ENCODE data around the gene CLC.
"Not testable (repeated sequence)": the region's sequence is repeated elsewhere in the genome, so short reads cannot be mapped to it uniquely, and the experiment has no call there.

CLC gene

GRCh38 chr19:39728040-39728439, 9.8 kb downstream of the CLC start:
- DNase-seq (ENCODE audit: low spot score): no peak

DNA sequence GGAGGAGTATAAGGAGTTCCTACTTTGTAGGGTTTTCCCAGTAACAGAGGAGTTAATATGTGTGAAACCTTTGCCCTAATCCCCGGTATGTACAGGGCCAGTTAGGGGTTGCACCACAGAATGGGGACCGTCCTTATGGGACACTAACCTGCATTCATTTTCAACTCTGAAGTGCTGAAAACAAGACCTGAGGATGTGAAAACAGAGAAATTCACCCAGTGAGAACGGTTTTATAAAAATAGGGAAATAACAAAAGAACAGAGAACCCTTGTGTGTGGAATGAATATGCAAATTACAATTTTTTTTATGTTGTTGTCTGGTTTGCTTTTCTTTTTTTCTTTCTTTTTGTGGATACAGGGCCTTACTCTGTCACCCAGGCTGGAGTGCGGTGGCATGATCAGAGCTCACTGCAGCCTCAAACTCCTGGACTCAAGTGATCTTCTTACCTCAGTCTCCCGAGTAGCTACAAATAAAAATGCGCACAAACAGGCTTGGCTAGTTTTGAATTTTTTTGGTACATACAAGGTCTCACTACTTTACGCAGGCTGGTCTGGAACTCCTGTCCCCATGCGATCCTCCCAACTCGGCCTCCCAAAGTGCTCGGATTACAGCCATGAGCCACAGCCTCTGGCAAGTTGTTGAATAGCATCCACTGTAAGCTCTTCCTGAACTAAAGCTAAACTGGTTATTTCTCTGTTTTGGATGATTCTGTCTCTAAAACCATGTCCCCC, 10.6 kb downstream of the CLC start:
- no peak for DNase-seq (ENCODE audit: low spot score)

DNA sequence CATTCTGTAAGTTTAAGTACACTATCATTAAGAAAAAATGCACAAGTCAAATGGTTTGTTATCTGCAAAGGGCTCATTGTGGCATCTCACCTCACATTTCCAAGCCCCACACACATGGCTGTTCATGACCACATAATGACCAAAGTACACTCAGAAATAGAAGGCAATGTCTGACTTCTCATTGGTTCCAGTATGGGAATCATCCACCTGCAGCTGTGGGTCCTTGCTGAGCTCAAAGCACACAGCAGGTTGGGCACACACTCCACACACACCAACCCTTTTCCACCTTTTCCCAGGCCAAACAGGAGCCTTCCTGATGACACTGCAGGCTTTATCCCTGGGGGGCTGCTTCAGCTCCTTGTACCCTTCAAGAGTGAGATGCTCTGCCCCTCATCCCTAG, 11.8 kb downstream of the CLC start:
- DNase-seq (ENCODE audit: low spot score): no peak

GRCh38 chr19:39720144-39720543, 17.7 kb downstream of the CLC start:
- not testable (repeated sequence) for DNase-seq (ENCODE audit: low spot score)

DNA sequence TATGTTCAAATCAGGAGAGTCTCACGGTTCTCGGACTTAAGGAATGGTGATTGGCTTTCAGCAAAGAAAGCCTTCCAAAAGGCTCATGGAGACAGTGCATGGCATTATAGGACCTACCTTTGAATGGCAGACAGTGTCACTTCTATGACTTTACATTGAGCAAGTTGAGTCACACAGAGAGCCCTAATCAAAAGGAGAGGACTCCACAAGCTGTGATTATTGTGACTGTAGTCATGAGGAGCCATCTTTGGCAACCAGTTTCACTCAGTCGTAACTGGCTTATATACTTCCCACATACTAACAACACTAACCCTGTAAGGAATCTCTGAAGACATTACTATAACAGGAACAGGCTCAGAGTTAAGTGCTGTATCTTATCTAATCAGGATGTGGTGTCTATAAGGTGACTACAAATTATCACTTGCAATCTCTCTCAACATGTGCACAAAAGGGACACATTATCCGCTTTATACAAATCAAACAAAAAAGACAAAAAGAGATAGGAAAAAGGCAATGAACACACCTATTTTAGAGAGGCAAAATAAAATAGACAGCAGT, 27.4 kb downstream of the CLC start:
- no peak for DNase-seq (ENCODE audit: low spot score)

DNA sequence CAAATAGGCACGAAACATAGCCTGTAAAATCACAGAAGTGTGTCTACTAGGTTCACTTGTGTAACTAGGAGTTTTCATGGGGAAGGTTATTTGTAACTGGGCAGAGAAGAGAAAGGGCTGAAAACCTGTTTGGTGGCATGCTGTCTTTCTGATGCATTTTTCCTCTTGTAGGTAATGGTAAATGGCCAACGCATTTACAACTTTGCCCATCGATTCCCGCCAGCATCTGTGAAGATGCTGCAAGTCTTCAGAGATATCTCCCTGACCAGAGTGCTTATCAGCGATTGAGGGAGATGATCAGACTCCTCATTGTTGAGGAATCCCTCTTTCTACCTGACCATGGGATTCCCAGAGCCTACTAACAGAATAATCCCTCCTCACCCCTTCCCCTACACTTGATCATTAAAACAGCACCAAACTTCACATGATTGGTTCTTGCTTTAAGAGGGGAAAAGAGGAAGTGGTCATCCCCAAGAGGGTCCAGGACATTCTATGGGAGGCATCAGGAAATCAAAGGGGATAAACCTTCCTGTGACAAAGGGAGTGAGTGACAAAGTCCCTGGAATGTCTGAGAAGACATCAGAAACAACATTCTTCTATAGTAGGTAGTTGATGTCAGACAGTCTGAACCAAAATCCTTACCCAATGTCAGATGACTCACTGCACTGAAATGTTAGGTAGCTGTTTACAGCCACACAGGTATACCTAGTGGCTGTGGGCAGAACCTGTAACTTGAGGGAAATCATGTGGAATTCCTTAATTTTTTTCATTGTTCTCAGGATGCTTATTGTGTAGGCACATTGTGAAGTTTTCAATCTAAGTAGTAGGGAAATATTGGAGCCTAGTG, 28.6 kb downstream of the CLC start:
- DNase-seq (ENCODE audit: low spot score): peak; percentile 79

- no peak for DNase-seq (ENCODE audit: low spot score)
These were observed 29.2 kb downstream of the CLC start for GRCh38 chr19:39708594-39708993.

- no peak for DNase-seq (ENCODE audit: low spot score)
These were observed 32.1 kb downstream of the CLC start for GRCh38 chr19:39705578-39706188.

- peak; percentile 18 for DNase-seq (ENCODE audit: low spot score)
These were observed 33.4 kb downstream of the CLC start, which contains the start of gene LGALS14 for GRCh38 chr19:39704181-39705044. LGALS14 (plus strand) TSS chr19:39704481; CDS start chr19:39704529, 48 bp downstream.

- no peak for DNase-seq (ENCODE audit: low spot score)
These were observed 36.5 kb downstream of the CLC start for GRCh38 chr19:39701291-39701690.

GRCh38 chr19:39698535-39698934, 39.3 kb downstream of the CLC start:
- DNase-seq (ENCODE audit: low spot score): no peak

DNA sequence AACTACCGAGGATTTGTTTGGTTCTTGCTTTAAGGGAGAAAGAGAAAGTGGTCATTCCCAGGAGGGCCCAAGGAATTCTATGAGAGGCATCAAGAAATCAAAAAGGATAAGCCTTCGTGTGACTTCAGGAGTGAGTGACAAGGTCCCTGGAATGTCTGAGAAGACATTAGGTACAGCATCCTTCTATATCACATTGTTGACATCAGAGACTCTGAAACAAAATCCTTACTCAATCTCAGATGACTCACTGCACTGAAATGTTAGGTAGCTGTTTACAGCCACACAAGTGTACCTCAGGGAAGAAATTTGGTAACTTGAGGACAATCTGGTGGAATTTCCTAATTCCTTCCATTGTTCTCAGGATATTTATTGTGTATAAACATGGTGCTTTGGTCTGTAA, 41.4 kb downstream of the CLC start:
- peak; percentile 54 for DNase-seq (ENCODE audit: low spot score)

GRCh38 chr19:39695759-39696158, 42.1 kb downstream of the CLC start:
- DNase-seq (ENCODE audit: low spot score): no peak

DNA sequence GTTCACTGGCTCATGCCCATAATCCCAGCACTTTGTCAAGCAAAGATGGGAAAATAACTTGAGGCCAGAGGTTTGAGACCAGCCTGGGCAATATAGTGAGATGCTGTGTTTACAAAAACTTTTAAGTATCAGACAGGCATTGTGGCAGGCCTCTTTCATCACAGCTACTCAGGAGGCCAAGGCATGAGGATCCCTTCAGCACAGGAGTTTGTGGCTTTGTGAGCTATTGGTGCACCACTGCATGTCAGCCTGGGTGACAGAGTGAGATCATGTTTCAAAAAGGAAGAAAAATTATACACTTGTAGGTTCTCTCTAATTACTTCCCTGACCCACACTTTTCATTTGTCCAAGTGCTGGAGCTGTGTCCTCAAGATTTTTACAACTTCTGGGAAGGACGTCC, 45.0 kb downstream of the CLC start:
- DNase-seq (ENCODE audit: low spot score): no peak

DNA sequence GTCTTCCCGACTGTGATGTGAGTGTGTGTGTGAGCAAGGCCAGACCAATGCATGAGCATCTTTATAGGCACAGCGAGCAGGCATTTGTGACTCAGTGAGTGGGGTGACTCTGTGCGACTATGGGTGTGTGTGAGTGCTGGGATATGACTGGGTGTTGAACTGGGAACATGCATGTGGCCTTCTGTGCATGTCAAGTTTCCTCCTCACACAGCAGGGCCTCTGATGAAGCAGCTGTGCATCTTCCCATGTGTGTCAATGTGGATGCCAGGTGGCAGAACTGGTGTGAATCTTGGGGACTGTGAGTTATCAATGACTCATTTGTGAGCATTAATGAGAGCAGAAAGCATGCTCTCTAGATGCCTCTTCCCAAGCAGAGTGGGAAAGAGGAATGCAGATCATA, 45.7 kb downstream of the CLC start:
- DNase-seq (ENCODE audit: low spot score): no peak

DNA sequence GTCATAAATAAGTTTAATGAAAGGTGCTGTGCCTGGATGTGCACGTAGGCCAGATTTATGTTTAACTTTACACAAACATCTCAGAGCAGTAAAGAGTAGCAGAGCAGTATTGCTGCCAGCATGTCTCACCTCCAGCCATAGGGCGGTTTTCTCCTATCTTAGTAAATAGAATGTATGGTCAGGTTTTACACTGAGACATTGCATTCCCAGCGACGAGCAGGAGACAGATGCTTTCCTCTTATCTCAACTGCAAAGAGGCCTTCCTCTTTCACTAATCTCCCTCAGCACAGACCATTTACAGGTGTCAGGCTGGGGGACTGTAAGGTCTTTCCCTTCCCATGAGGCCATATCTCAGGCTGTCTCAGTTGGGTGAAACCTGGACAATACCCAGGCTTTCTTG, 49.2 kb downstream of the CLC start:
- DNase-seq (ENCODE audit: low spot score): not testable (repeated sequence)

- no peak for DNase-seq (ENCODE audit: low spot score)
These were observed 51.1 kb downstream of the CLC start for GRCh38 chr19:39686739-39687138.

GRCh38 chr19:39684267-39684666, 53.6 kb downstream of the CLC start:
- peak; percentile 34 for DNase-seq (ENCODE audit: low spot score)

GRCh38 chr19:39681416-39681815, 56.4 kb downstream of the CLC start:
- no peak for DNase-seq (ENCODE audit: low spot score)

Measured in SW480 (cell line).